GM12864 (cell line): ENCODE data around the gene ZNF319.
A peak's percentile ranks its signal among the peaks of the same experiment; 100 is the strongest.

ENCODE experiments used
- DNase-seq: peaks from one replicate; pipeline ENCODE4 v3.0.0-alpha.2; 2011; ENCODE audit warnings: low read depth
- H3K4me3 ChIP-seq: 2 replicates; pipeline ENCODE4 v1.5.1; 2011; ENCODE audit warnings: mild to moderate bottlenecking, low read depth, low read length, control low read depth
- CTCF ChIP-seq: IDR thresholded peaks from 2 replicates; pipeline ENCODE4 v1.5.1; 2011; ENCODE audit warnings: low read depth, mild to moderate bottlenecking, moderate library complexity, low read length, control low read depth, inconsistent platforms; ENCODE audit errors: missing control alignments

ZNF319 gene

GRCh38 chr16:58020628-58021521, 20.4 kb upstream of the ZNF319 start:
- no peak overlapping the region for H3K4me3 ChIP-seq
- TF ChIP-seq CTCF = peak; percentile 76
- DNase-seq = no peak

- H3K4me3 ChIP-seq = no peak overlapping the region
- no peak for DNase-seq
- TF ChIP-seq CTCF = no peak
These were observed 19.5 kb upstream of the ZNF319 start for GRCh38 chr16:58019866-58020538.

- no peak for DNase-seq
- H3K4me3 ChIP-seq = no peak overlapping the region
- TF ChIP-seq CTCF = no peak
These were observed 18.3 kb upstream of the ZNF319 start for GRCh38 chr16:58018803-58019202.

- no peak for TF ChIP-seq CTCF
- H3K4me3 ChIP-seq = no peak overlapping the region
- DNase-seq = no peak
These were observed 16.5 kb upstream of the ZNF319 start for GRCh38 chr16:58016840-58017446.

- no peak for DNase-seq
- no peak overlapping the region for H3K4me3 ChIP-seq
- TF ChIP-seq CTCF = no peak
These were observed 12.9 kb upstream of the ZNF319 start for GRCh38 chr16:58013201-58013956.

GRCh38 chr16:58012481-58012880, 12.0 kb upstream of the ZNF319 start:
- TF ChIP-seq CTCF = no peak
- H3K4me3 ChIP-seq = no peak overlapping the region
- DNase-seq = no peak
